Suppressor macrophage treated with lipopolysaccharide for 1 hour (primary cell): ENCODE results near the gene E2F3.
"Not testable (repeated sequence)": the region's sequence is repeated elsewhere in the genome, so short reads cannot be mapped to it uniquely, and the experiment has no call there.

Source experiments
- DNase-seq, 3 donors: peaks; one replicate each; pipeline ENCODE4 v3.0.0-alpha.2; 2020 to 2022

The E2F3 gene

DNA sequence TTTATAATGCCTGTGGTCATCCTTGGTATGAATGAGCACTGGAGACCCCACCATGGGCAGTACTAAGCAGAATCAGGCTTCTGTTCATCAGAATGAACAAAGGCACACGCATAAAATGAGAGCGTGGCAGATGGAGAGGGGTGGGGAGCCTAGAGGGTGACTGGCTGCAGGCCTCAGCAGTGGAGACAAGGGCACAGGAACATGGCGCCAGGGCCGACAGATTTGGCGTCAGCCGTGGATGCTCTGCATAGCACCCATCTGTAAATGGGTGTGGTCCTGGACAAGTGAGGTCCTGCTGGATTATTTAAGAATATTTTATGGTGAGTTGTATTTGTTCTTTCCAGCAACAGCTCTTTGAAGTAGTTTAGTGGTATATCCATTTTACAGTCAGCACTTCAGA is 33.1 kb downstream of the E2F3 start:
- DNase-seq, result no peak

DNA sequence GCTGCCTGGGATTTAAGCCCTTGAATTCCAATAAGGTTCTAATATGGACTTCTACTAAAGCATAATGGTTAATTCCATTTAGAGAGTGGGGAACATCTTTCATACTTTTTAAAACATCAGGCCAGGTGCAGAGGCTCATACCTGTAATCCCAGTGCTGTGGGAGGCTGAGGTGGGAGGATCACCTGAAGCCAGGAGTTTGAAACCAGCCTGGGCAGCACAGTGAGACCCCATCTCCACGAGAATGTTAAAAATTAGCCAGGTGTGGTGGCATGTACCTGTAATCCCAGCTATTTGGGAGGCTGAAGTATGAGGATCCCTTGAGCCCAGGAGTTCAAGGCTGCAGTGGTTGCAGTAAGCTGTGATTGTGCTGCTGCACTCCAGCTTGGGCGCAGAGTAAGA is 35.0 kb downstream of the E2F3 start:
- no peak for DNase-seq

DNA sequence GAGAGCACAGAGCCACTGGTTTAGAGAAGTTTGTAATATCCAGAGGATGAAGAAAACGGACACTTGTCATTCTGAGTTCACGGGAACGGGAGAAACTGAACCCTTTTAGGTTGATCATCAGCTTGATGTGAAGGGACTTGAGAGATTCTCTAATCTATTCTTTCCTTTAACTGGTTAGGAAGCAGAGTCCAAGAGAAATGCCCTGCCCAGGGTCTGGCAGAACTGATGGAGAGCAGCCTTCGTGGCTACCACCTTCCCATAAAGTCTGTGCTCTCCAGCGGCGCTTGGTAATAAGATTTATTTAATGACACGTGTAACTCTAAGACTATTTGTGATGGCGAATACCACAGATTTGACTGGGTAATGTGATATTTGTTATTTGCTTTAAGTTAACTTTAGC is 36.0 kb downstream of the E2F3 start:
- DNase-seq, result no peak

DNA sequence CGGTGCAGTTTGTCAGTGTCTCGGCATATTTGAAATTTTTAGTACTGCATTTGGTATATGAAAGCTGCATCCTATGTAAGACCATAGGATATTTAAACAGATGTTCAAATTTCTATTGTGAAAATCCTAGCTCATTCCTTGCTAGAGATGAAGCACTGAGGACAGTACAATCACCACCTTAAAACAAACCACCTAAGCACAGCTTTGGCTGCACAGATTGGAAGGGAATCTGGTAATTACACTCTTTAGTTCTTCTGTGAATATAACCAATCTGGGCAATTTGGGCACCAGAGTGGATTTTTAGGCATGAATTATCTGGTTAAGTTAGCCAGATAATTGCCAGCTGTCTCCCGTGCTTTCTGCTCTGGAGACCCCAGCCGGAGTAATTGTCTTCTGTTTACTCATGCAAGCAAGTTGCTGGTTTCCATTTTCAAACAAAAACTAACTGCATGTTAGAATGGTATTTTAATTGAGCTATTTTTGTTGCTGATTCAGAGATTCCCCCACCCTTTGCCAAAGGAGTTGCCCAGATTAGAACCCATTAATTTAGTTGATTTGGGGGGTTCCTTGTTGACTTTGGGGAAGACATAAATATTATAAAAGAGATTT is 36.9 kb downstream of the E2F3 start:
- no peak for DNase-seq

DNA sequence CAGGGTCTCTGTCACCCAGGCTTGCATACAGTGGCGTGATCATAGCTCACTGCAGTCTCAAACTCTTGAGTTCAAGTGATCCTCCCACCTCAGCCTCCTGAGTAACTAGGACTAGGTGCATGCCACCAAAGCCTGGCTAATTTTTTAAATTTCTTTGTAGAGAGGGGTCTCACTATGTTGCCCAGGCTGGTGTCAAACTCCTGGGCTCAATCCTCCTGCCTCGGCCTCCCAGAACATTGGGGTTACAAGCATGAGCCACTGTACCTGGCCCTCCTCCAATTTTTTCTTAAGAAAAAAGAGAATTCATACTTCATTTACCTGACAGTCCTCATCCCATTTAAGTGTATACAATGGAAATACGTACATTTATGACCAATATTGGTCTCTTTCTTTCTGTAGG is 37.9 kb downstream of the E2F3 start:
- DNase-seq, result no peak

DNA sequence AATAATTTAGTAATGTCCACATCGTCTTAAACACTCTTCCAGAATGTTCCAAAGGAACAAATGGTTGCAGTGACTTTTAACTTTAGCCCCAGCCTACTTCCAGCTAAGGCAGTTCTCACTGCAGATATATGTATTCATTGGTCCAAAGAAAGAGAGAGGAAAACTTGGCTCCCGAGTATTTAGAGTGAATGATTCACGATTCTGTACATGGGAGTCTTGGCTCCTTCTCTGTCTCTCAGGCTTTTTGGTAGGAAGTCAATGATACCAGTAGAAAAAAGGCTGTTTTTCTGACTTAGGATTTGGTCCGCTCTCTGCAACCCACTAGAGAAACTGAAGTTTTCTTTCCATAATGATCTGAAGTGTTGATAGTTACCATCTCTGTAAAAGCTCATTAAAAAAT is 38.6 kb downstream of the E2F3 start:
- DNase-seq, result no peak

DNA sequence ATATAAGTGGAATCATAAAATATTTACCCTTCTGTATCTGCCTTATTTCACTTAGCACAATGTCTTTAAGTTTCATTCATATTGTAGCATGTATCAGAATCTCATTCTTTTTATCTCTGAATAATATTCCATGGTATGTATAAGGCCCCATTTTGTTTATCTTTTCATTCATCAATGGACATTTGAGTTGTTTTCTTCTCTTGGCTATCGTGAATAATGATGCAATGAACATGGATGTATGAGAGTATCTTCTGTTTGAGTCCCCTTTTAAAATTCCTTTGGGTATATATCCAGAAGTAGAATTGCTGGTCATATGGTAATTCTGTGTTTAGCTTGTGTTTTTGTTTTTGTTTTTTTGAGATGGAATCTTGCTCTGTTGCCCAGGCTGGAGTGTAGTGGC is 39.6 kb downstream of the E2F3 start:
- DNase-seq, result no peak

DNA sequence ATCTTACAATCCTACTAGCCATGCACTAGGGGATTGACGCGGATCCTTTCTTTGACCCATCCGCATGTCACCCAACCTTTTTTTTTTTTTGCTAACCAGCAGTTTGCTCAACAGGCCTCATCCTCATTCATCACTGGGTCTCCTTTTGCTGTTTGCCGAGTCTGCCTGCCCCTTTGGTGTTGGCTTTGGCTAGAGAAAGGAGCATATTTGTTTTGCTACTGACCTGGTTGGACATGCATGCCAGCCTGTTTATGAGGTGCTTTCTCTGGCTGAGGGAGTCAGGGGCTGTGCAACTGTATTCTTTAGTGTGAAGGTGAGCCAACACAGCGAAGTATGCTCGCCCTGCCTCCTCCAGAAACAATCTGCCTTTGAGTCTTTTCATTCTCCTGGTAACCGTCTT is 40.2 kb downstream of the E2F3 start:
- DNase-seq, result no peak

DNA sequence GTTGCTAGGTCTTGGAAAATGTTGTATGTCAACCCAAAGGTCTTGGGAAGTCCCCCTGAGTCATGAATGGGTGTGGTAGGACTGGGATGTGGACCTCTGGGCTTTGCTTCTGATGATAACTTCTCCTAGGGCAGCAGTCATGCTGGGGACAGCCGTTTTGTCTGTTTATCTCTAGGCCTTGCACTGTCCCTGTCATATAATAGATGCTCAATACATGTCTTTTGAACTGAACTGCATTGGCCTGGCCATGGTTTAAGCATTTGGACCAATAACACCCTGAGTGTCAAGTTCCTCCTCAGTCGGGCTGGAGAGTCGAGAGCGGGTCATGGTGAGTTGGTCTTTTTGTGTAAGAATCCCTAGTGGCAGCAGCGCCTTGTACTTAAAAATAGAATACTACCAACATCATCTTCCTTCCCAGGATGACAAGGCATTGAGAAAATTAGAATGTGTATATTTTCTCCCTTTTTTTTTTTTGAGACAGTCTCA is 43.1 kb downstream of the E2F3 start:
- DNase-seq, result peak; percentile 84 to 86 (median 84)

DNA sequence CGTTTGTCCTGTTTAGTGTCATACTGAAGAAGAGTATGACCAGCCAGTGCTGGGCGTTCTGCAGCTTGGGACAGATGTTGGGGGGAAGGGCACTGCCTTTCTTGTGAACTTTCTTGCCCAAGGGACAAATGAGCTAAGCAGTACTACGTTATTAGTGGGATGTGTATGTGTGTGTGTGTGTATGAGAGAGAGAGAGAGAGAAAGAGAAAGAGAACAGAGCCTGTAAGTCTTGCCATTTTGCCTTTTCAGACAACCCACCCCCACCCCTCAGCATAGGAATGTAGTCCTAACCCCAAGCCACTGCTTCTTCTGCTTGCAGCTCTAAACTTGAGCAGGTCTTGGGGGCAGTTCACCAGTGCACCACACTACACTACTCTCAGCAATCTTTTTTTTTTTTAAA is 45.5 kb downstream of the E2F3 start:
- no peak for DNase-seq

DNA sequence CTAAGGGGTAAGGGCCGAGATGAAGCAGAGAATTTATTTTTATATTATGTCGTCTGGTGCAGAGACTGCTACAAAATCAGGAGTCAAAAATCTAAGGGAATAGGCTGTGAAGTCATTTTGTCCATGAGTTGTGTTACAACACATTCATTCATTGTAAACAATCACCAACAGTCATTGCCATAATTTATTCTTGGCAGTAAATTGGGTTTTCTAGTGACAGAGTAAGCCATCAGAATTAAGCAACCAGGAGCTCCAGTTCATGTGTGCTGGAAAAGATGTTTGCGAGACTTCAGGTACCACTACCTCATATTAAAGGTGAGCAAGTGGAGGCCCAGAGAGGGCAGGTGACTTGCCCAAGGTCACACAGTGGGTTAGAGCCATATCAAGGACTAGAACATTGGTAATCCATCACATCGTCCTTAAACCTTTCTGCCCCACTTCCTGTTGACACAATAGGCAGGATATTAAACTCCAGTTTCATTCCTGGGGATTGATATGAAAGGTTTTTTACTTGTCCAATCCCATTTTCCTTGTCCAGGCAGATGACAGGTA is 46.0 kb downstream of the E2F3 start:
- no peak for DNase-seq

DNA sequence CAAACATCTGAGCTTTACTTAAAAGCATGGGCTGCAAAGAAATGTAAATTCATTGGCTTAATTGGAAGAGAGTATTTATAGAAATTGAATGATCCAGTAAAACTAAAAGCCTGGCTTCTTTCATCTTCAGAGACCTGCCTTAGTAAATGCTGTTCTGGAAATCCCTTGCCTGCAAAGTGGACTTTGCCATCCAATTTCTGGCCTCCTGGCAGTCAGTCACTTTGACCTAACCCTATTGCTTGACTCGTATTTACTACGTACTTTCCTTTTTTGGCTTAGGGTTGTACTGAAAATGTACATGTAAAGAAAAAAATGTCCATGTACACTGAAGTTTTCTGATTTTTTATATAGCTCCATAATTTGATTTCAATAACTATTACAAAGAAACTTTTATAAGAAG is 47.1 kb downstream of the E2F3 start:
- no peak for DNase-seq

DNA sequence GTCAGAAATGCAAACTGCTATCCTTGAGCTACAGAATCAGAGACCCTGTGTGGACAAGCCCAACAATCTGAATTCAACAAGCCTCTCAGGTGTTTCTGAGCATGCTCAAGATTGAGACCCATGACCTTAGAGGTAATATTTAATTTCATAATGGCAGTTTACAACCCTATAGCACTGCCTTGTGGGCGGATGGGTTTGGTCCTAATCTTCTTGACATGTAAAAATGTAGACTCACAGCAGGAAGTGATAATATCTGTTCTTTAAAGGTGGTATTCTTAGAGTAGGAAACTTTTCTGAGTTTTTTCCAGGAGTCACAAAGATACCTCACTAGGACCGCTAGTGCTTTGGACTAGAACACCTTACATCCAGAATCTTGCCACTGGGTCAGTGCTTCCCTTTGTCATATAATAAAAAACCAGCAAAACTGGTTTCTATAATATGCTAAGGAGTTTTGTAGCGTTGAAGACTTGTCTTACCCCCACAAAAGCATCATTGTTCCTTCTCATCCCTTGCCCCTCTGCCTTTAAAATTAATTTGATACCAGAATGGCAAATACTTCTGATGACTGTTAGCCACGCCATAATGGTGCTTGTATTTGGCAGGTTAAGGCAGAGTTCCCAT is 52.6 kb downstream of the E2F3 start:
- DNase-seq, result no peak

DNA sequence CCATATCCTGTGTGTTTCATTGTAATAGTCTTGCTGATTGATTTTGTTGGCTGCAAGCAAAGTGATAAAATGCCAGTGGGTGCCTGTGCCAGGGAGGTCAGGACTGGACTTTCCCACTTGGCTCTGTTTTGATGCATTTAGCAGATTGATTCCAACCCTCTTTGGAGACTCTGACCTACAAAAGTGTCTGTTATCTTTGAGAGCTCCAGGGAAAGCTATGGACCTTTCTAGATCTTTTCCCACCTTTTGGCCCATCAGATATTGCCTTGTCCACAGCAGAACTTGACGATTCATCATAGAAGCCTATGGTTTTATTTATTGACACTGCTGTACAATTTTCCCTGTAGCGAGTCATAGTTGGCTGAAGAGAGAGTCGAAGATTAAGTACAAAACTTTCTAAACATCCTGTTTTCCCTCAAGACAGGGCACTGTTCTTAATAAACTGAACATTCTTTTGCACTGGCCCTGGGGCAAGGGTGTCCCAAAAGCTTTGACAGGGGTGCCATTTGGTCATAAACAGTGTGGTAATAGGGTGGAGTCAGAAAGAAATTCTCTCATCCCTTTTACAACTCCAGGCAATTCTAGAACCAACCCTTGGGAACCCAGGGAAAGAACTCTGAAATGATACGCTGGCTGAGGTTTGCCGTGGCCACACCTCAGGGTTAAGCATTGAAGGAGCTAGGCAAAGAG is 53.7 kb downstream of the E2F3 start:
- peak in 1 of 3 donors; percentile 20 for DNase-seq

DNA sequence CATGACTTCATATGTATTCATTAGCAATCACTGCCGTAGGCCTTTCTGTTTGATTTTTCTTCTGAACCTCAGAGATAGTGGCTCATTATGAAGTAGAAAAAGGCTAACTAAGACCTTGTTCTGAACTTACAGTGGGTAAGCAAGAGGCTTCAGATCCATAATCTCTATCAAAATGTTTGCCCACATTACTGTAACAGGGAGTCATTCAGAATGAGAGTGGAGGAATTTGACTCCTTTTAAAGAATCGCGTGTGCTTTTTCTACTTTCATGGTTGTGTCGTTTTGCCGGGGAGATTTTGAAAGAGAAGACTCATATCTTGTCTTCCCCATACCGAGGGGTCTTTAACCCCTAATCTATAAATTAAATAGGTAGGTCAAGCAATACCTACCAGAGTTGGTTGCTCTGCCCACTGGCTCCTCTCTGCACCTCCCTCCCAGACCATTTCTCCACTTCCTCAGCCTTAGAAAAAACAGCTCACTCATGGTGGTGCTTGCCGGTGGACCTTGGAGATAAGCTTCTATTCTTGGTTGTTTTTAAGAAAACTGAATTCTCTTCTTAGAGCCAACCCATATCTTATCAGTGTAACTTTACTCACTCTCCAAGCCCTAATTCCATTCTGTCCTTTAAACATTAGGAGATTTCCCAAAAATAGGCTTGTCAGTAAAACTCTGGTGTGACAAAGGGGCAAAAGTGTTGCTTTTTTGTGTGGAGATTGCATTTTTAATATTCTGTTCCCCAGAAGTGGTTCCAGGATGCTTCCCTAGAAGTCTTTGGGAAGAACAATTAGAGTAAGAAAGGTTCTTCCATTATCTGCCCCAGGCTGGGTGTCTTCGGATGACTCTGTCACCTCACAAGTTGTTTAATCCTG is 56.6 kb downstream of the E2F3 start:
- DNase-seq, result no peak

DNA sequence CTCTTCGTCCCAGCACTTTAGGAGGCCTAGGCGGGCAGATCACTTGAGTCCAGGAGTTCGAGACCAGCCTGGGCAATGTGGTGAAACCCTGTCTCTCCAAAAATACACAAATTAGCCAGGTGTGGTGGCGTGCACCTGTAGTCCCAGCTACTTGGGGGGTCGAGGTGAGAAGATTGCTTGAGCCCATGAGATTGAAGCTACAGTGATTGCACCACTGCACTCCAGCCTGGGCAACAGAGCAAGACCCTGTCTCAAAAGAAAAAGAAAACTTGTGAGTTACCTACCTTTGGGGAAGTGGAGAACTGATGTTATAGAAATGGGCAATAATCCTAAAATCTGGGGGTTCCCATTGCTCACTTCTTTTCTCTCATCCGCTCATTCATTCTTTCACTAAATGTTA is 58.0 kb downstream of the E2F3 start:
- DNase-seq, result no peak

DNA sequence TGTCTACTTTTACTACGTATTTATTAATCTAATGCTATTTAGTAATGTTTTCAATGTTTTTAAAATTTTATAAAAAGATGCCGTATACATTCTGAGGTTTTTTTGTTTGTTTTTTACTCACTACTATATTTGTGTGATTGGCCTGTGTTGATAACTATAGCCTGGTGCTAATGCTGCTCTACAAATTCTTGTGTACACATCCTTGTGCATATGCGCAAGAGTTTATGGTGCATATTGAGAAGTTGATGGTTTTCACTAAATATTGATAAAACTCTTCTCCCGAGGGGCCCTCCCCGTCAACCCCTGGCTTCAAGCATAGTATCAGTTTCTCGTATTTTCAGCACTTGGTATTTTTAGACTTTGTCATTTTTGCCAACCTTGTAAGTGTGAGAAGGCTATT is 59.9 kb downstream of the E2F3 start:
- DNase-seq, result no peak

DNA sequence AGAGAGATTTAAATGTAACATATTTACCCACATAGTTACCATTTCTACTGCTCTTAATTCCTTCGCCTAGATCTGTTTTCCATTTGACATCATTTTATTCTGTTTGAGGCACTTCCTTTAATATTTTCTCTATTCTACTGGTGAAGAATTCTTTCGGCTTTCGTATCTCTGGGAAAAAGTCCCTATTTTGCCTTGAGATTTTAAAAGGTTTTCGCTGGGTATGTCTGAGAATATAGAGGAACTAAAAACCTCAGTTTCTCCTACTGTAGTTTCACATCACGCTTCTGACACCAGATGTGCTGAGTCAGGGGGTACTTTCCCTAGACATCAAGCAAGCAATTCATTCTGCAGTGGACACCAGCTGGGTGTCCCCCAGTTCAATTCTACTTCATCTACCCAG is 61.7 kb downstream of the E2F3 start:
- DNase-seq, result peak; percentile 45 to 55 (median 52)

DNA sequence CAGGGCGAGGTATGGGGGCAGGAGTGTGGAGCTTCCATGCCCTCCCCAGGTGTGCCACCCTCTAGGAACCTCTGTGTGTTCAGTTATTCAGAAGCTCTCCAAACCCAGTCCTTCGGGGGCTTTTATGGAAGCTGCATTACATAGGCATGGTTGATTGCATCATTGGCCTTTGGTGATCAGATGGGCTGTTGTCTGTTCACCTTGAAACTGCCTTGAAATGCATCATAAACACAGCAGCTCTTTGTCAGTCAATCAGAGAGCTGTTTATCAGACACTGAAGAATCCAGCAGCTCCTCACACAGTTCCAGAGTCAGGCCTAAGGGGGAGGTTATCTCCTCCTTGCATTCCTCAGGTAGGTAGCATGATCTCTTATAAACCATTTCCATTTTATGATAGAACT is 62.4 kb downstream of the E2F3 start:
- DNase-seq, result no peak

DNA sequence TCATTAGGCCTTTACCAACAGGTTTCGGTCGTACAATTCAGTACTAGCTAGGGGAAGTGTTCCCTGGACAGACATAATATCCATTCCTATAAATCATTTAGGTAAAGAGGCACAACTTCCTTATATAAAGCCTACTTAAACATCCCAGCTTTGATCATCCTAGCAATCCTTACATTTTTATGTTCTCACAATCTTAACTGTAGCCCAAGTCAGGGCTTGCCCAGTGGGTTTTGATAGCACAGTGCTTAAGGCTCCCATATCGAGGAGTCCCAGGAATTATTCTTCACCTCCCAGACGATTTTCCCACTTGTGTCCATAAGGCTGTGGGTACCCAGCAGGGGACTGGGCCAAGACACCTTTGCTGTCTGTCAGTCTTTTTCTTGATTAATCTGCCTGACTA is 63.2 kb downstream of the E2F3 start:
- DNase-seq, result no peak

DNA sequence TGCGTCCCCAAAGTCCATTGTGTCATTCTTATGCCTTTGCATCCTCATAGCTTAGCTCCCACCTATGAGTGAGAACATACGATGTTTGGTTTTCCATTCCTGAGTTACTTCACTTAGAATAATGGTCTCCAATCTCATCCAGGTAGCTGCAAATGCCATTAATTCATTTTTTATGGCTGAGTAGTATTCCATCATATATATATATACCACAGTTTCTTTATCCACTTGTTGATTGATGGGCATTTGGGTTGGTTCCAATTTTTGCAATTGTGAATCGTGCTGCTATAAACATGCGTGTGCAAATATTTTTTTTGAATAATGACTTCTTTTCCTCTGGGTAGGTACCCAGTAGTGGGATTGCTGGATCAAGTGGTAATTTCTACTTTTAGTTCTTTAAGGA is 63.9 kb downstream of the E2F3 start:
- not testable (repeated sequence) for DNase-seq

DNA sequence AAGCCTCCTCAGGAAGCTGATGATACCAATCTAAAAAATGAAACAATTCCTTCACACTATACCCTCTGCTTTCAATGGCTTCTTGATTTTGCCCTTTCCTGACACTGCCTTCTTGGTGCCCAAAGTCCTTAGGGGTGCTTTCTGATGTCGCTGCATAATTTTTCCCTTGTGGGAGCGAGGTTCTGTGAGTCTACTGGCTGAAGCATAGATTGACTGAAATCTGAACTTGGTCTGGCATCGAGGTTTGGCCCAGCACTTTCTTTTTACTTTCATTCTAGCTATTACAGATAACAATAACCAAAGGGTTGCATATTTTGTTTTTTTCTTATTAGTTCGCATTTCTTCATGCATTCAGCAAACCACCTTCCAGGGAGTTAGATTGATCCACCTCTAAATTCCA is 65.8 kb downstream of the E2F3 start:
- DNase-seq, result no peak

DNA sequence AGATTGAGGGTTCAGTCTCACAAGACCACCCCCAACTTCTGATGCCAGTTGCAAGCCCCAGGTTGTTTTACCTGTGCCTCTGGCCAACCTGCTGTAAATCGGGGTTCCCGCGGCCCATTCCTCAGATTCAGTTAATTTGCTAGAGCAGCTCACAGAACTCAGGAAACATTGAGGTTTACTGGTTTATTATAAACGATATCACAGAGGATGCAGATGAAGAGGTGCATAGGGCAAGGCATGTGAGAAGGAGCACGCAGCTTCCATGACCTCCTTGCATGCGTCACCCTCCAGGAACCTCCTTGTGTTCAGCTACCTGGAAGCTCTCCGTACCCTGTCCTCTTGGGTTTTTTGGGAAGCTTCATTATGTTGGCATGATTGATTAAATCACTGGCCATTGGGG is 66.5 kb downstream of the E2F3 start:
- no peak for DNase-seq
